AG09309 (cell line): Measurements from ENCODE around the gene HS3ST1.

Source experiments
- DNase-seq: peaks from one replicate; pipeline ENCODE4 v3.0.0-alpha.2; 2010; ENCODE audit warnings: low read depth
- H3K4me3 ChIP-seq: 2 replicates; pipeline ENCODE4 v1.5.1; 2011; ENCODE audit warnings: mild to moderate bottlenecking, low read depth, low read length, moderate library complexity; ENCODE audit not compliant: control insufficient read depth
- TF ChIP-seq, protein P1 (sequence below): IDR thresholded peaks from 2 replicates; pipeline ENCODE4 v1.5.1; 2011; ENCODE audit warnings: mild to moderate bottlenecking, low read depth, low read length, inconsistent platforms; ENCODE audit not compliant: insufficient read depth, control insufficient read depth; ENCODE audit errors: missing control alignments

Gene HS3ST1

GRCh38 chr4:11415409-11416070 lies 13.2 kb downstream of the HS3ST1 start:
- no peak for DNase-seq
- H3K4me3 ChIP-seq, result no peak overlapping the region
- TF ChIP-seq, protein P1, sequence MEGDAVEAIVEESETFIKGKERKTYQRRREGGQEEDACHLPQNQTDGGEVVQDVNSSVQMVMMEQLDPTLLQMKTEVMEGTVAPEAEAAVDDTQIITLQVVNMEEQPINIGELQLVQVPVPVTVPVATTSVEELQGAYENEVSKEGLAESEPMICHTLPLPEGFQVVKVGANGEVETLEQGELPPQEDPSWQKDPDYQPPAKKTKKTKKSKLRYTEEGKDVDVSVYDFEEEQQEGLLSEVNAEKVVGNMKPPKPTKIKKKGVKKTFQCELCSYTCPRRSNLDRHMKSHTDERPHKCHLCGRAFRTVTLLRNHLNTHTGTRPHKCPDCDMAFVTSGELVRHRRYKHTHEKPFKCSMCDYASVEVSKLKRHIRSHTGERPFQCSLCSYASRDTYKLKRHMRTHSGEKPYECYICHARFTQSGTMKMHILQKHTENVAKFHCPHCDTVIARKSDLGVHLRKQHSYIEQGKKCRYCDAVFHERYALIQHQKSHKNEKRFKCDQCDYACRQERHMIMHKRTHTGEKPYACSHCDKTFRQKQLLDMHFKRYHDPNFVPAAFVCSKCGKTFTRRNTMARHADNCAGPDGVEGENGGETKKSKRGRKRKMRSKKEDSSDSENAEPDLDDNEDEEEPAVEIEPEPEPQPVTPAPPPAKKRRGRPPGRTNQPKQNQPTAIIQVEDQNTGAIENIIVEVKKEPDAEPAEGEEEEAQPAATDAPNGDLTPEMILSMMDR, result no peak

GRCh38 chr4:11412211-11412610 lies 16.5 kb downstream of the HS3ST1 start:
- no peak overlapping the region for H3K4me3 ChIP-seq
- no peak for DNase-seq
- TF ChIP-seq, protein P1, result no peak

GRCh38 chr4:11409632-11410031 lies 19.1 kb downstream of the HS3ST1 start:
- no peak overlapping the region for H3K4me3 ChIP-seq
- TF ChIP-seq, protein P1, result no peak
- no peak for DNase-seq

DNA sequence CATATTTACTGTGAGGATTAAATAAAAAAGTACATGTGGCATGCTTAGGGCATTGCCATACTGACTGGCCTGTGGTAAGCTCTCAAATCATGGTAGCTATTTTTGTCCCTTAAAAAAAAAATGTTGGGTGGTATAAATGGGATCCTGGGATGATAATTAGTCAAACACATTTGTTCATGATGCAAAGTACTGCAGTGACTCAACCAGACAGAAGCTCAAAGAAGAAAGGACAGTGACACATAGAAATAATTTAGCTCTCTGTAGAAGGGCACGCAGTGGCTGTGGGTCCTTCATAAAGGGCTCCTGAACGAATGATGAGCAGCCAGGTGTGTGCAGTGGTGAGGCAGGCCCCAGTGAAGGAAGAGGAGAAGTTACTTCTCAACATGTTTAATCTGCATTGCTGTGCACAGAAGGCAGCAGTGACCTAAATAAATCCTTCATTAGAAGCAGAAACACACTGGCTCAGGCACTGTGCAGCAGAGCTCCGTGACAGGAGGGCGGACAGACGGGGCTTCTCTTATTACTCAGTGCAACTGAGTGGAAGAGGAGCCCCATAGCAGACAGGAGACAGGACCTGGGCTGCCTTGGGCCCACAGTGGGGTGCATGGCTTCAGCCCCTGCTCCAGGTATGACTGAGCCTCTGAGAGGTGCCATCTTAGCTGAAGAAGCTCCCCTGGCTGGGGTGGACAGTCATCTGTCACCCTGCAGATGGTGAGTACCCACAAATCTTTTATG lies 20.3 kb downstream of the HS3ST1 start:
- no peak overlapping the region for H3K4me3 ChIP-seq
- TF ChIP-seq, protein P1, result no peak
- DNase-seq, result no peak

DNA sequence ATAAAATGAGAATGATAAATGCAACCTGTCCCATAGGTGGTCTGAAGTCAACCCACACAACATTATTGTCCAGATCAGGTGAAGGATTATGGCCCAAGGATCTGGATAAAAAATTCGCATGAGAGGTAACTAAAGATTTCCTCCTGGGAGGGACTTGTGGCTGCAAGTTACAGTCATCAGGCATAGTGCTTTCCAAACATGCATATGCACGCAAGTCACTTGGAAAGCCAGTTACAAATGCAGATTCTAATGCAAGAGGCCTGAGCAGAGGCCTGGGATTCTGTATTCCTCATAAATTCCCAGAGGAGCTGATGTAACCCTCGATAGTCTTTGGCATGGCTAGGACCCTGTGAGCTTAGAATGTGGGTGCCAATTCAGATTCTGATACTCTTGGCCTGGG lies 21.1 kb downstream of the HS3ST1 start:
- TF ChIP-seq, protein P1, result no peak
- DNase-seq, result no peak
- no peak overlapping the region for H3K4me3 ChIP-seq

- TF ChIP-seq, protein P1, result no peak
- H3K4me3 ChIP-seq, result no peak overlapping the region
- DNase-seq, result no peak
These were observed 24.3 kb downstream of the HS3ST1 start for GRCh38 chr4:11404431-11404830.
